Measurements from ENCODE around the gene FAM174C.
"Not testable (repeated sequence)": the region's sequence is repeated elsewhere in the genome, so short reads cannot be mapped to it uniquely, and the experiment has no call there.

Gene FAM174C

DNA sequence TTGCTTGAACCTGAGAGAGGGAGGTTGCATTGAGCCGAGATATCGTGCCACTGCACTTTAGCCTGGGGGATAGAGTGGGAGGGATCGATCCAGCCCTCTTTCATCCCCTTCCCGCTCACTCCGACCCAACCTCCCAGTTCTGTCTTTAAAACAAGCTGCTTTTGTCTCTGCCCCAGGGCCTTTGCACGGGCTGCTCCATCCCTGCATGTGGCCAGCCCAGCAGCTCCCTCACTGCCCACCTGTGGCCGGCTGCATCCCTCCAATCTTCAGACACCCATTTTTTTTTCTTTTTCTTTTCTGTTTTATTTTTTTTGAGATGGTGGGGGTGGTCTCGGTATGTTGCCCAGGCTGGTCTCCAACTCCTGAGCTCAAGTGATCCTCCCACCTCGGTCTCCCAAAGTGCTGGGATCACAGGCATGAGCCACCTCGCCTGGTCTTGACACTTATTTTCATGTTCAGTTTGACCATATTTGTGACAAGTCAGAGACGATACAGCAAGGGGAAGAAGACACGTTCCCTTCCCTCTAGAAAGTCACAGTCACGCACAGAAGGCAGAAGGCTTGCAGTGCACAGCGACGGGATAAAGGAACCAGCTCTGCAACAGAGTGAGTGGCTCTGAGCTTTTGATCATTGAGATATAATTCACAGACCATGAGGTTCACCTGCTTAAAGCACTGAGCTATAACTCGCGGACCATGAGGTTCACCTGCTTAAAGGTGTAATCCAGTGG, 42.1 kb downstream of the FAM174C start:
- no peak for DNase-seq (ENCODE audit: low read depth in 2 of 3, low spot score in 2 of 3)

DNA sequence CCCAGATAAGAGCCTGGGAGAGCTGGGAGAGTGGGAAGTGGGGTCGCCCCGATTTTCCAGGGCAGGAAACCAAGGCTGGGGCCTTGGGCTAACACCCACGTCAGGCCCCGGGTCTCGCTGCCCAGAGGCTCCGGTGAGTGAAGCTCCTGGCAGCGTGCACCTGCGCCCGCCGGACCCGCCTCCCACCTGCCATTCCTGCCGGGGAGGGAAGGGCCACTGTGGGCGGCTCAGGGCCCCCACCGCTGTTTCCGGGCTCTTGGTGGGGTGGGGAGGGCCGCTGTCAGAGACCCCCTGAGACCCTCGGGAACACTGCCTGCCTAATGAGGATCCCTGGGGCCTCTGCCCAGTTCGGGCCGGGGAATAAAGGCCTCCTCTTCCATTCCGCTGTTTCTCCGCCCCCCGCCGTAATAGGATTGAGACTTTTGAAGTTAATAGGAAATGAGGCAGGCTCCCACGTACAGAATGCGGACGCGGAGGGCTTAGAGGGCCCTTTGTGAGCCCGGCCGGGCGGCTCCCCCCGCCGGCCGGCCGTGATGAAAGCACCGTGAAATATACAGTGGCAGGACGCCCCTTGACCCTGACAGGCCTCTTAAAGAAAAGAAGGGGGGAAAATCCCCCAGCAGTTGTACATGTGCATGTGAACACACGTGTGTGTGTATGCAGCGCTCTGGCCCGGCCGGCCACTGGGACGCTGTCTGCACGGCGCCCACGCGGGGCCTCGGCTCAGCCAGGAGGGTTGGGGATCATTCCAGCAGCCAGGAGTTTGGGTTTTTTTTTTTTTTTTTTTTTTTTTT, 43.5 kb downstream of the FAM174C start:
- no peak for DNase-seq (ENCODE audit: low read depth in 2 of 3, low spot score in 2 of 3)

DNA sequence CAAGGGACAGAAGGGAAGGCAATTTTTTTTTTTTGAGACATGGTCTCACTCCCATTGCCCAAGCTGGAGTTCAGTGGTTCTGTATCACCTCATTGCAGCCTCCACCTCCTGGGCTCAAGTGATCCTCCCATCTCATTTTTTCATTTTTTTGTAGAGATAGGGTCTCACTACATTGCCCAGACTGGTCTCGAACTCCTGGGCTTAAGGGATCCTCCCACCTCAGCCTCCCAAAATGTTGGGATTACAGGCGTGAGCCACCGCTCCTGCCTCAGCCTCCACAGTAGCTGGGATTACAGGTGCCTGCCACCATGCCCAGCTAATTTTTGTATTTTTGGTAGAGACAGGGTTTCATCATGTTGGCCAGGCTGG, 44.9 kb downstream of the FAM174C start:
- not testable (repeated sequence) for DNase-seq (ENCODE audit: low read depth in 2 of 3, low spot score in 2 of 3)

DNA sequence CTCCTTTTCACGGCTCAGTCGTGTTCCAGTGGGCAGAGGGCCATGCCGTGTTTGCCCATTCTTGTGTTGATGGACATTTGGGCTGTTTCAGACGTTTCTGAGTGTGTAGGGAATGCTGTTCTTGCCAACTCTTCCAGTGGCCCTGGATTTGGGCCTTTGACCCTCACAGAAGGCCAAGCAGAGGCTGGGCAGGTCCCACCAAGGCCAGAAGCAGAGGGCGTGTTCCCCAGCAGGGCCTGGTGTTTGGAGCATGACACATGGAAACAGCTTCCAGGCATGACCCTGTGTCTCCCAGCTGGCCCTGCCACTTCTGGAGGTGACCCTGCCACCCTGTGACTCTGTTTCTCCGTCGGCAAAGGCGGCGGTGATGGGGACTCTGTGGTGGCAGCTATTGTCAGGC, 46.2 kb downstream of the FAM174C start:
- DNase-seq (ENCODE audit: low read depth in 2 of 3, low spot score in 2 of 3): no peak

DNA sequence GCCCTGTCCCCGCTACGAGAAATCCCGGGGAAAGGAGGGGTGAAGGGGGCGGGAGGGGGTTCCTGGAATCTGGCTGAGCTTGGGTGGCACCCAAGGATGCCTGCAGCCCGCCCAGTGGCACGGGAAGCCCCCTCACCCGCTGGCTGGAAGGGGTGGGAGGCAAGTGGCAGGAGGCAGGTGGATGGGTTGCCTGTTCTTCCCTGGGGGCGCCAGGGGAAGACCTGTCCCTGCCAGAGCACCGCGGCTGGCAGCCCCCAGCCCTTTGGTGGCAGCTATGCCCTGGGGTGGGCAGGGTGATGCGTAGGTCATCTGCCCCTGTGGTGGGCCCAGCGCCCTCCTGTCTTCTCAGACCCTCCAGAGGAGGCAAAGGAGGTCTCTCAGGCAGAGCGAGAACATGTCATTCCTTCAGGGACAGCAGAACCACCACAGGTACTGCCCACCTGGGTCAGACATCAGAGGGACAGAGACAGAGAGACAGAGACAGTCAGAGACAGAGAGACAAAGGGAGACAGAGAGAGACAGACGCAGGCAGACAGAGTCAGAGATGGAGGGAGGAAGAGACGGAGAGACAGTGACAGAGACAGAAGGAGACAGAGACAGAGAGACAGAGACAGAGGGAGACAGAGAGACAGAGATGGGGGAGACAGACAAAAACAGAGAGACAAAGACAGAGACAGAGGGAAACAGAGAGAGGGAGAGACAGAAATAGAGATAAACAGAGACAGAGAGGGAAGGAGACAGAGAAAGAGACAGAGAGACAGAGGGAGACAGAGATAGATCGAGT, 47.1 kb downstream of the FAM174C start:
- no peak for DNase-seq (ENCODE audit: low read depth in 2 of 3, low spot score in 2 of 3)

DNA sequence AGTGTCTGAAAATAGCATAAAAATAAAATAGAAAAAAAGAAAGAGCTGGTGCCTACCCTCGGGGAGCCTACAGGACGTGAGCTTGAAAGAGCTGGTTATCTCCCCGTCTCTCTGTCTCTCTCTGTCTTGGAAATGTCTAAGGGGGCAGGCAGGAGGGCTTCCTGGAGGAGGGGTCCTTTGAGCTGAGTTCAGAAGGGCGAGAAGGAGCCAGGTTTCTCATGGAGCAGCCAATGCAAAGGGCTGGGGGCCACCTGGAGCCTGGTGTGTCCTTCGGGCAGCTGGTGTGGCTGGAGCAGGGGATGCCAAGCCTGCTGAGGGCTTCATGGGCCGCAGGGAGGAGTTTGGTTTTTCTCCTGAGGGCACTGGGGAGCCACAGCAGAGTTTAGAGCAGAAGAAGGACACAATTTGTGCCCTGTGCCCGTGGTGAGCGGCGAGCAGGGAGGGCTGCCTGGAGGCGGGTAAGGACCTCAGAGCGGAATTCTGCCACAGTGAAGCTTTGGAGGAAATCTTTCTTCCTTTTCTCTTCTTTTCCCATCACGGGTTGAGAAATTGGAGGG, 49.0 kb downstream of the FAM174C start:
- DNase-seq (ENCODE audit: low read depth in 2 of 3, low spot score in 2 of 3): no peak

DNA sequence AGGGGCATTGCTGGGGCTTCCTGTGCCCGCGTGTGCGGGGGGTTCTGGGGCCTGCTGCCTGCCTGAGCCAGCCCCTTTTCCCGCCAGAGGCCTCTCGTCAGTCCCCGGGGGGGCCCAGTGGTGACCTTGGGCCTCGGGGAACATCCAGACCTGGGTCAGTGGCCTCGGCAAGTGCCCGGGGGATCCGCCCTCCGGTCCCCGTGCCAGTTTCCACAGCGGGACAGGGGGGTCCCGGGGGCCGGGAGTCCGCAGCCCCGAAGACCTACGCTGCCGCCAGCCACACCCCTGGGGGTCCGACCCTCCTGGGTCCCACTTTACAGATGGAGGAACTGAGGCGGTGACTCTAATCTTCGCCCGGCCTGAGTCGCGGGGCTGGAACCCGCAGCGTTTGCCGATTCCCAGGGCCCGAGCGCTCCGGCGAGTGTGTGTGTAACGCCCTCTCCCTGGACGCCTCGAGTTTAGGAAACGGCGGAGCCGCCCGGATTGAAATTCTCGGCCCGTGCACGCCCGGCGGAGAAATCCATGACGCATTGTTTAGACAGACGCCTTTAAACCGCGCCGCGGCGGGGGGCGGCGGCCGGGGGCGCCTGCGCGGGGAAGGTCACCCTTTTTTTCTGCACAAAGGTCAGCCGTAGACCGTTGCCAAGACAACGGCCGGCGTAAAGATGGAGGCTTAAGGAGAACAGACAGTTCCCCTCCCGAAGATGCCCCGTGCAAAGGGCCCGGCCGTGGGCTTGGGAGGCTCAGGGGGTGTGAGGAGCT, 49.7 kb downstream of the FAM174C start:
- peak; percentile 7 to 13 (median 11) for DNase-seq (ENCODE audit: low read depth in 2 of 3, low spot score in 2 of 3)

DNA sequence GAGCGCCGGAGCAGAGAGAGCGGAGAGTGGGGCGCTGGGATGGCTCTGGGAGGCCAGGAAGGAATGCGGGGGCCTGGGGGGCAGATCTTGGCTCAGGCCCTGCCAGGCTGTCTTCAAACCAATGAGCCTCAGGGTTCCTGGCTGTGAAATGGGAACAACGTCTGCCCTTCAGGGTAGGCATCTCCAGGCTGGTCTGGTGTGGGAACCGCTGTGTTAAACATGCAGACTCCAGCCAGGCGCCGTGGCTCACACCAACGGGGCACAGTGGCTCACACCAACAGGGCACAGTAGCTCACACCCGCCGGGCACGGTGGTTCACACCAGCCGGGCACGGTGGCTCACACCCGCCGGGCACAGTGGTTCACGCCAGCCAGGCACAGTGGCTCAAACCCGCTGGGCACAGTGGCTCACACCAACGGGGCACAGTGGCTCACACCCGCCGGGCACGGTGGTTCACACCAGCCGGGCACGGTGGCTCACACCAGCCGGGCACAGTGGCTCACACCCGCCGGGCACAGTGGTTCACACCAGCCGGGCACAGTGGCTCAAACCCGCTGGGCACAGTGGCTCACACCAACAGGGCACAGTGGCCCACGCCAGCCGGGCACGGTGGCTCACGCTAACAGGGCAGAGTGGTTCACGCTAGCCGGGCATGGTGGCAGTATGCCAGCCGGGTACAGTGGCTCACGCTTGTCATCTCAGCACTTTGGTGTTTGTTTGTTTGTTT, 50.4 kb downstream of the FAM174C start:
- DNase-seq (ENCODE audit: low read depth in 2 of 3, low spot score in 2 of 3): no peak

DNA sequence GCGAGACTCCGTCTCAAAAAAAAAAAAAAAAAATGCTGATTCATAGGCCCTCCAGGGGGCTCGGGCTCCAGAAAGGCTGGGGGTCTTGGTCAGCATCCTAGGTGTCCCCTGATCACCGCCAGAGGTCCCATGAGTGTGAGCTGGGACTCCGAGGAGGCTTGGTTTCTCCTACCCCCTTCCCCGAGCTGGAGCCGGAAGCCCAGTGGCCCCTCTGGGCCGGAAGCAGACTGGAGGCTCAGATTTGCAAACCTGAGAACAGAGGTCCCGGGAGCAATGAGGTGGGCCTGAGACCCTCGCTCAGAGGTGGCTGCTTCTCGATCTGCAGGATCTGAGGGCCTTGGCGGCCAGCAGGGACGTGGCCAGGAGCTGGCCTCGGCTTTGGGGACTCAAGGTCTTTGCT, 51.8 kb downstream of the FAM174C start:
- no peak for DNase-seq (ENCODE audit: low read depth in 2 of 3, low spot score in 2 of 3)

Data from activated CD8-positive, alpha-beta memory T cell treated with anti-CD3 and anti-CD28 coated beads for 48 hours (primary cell).